PC-9 (cell line): Measurements from ENCODE around the gene PLXNC1. TPM values are rescaled to one million over a fixed set of nuclear protein-coding genes. Genes with fewer than 3 reads are reported as not detected.

Experiments
- BruUV-seq: library from RNA; stranded (reverse); fragments of 400-500 nt; replicated peaks from 2 replicates; lab custom pipeline; 2021; lab: Mats Ljungman, UMichigan
- CTCF ChIA-PET: fragments of 300-600 bp; sonication (Branson Sonifier 250); formaldehyde crosslinking; loops from one replicate; lab custom pipeline; 2022; ENCODE audit warnings: antibody characterized with exemption; lab: Charles Lee
- POLR2A ChIA-PET: fragments of 300-600 bp; sonication (Branson Sonifier 250); formaldehyde crosslinking; loops from one replicate; lab custom pipeline; 2022; ENCODE audit warnings: antibody characterized with exemption; ENCODE audit not compliant: unreplicated experiment; lab: Charles Lee
- DNase-seq, 2 experiments: peaks; one replicate each; pipeline versions ENCODE4 v3.0.0 to v3.0.0-alpha.2; 2015 to 2022; ENCODE audit warnings: mixed read lengths in 1 of 2
- H2AFZ ChIP-seq: fragments of 200-600 bp; sonication (generic); 2 replicates; pipeline ENCODE4 v1.8.1; 2017; ENCODE audit warnings: antibody characterized with exemption
- H3F3A ChIP-seq: fragments of 200-600 bp; sonication (generic); 2 replicates; pipeline ENCODE4 v1.8.1; 2017; ENCODE audit warnings: antibody characterized with exemption, mild to moderate bottlenecking, low read depth; ENCODE audit not compliant: insufficient read depth
- H3K27ac ChIP-seq: fragments of 200-600 bp; sonication (generic); 2 replicates; pipeline ENCODE4 v1.6.1; 2016; ENCODE audit warnings: mixed run types
- H3K27me3 ChIP-seq: fragments of 200-600 bp; sonication (generic); 2 replicates; pipeline ENCODE4 v1.6.1; 2016; ENCODE audit warnings: low read depth, mixed run types; ENCODE audit not compliant: insufficient read depth
- H3K36me3 ChIP-seq: fragments of 200-600 bp; sonication (generic); 2 replicates; pipeline ENCODE4 v1.6.1; 2016; ENCODE audit warnings: low read depth, mixed run types
- H3K4me1 ChIP-seq: fragments of 200-600 bp; sonication (generic); replicated peaks from 2 replicates; pipeline ENCODE4 v1.6.1; 2016; ENCODE audit warnings: mixed run types; ENCODE audit not compliant: insufficient read depth
- H3K4me2 ChIP-seq: fragments of 200-600 bp; sonication (generic); 2 replicates; pipeline ENCODE4 v1.6.1; 2017; ENCODE audit warnings: mixed run types
- H3K4me3 ChIP-seq: fragments of 200-600 bp; sonication (generic); 2 replicates; pipeline ENCODE4 v1.6.1; 2016; ENCODE audit warnings: mixed run types
- H3K79me2 ChIP-seq: fragments of 200-600 bp; sonication (generic); 2 replicates; pipeline ENCODE4 v1.6.1; 2017; ENCODE audit warnings: low read depth, mixed run types
- H3K9me2 ChIP-seq: fragments of 200-600 bp; sonication (generic); 2 replicates; pipeline ENCODE4 v1.8.1; 2017; ENCODE audit warnings: mild to moderate bottlenecking; ENCODE audit not compliant: insufficient read depth
- H3K9me3 ChIP-seq: fragments of 200-600 bp; sonication (generic); 2 replicates; pipeline ENCODE4 v1.8.1; 2016; ENCODE audit warnings: low read depth; ENCODE audit not compliant: insufficient read depth
- H4K20me1 ChIP-seq: fragments of 200-600 bp; sonication (generic); 2 replicates; pipeline ENCODE4 v1.8.1; 2017; ENCODE audit not compliant: insufficient read depth
- EZH2 ChIP-seq: fragments of 200-600 bp; sonication (generic); IDR thresholded peaks from 2 replicates; pipeline ENCODE4 v1.8.0; 2017; ENCODE audit warnings: antibody characterized with exemption, low read depth
- intact Hi-C: fragments of 100-400 bp; cut with micrococcal nuclease; formaldehyde crosslinking; loops from one replicate; pipeline ENCODE4 v1.10.0; 2022; ENCODE audit not compliant: unreplicated experiment
- total RNA-seq: library from RNA; stranded (reverse); gene quantifications from 2 replicates; pipeline ENCODE4 v1.2.3, GENCODE V29; 2021
- TF ChIP-seq, protein P1 (sequence below): fragments of 200-600 bp; sonication (generic); conservative IDR thresholded peaks from 2 replicates; pipeline ENCODE4 v1.6.1; 2017; ENCODE audit warnings: mixed run types, antibody characterized with exemption, mild to moderate bottlenecking, moderate library complexity

Gene PLXNC1
- total RNA-seq, 1 experiment from 2014 or later: 2.3 TPM

DNA sequence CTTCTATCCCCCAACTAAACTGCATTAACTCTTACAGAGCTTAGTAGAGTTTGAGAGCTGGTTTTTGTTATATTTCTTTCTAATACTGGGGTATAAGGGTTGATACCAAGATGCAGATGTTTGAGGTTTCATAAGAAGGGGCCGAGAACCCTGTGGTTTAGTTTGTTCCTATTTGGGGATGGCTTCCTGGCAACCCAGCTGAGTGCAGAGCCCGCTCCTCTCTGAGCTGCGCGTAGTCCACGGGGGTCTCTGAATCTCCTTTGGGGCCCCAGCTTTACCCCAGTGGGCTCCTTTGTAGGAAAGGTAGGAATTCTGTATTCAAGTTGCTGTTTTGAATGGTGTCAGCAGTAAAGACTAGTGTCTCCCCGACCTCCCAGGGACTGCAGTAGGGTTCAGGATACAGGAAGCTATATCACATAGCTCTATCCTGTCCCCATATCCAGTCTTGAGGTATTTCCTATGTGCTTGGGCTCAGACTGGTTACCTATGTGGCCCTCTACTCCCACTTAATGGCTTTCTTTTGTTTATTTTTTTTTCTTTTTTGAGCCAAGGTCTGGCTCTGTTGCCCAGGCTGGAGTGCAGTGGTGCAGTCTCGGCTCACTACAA lies 25.4 kb downstream of the PLXNC1 start:
- Histone ChIP-seq H3K9me3 (no peaks in the 10 kb centered on the region), H3K4me3 (no peak overlapping the region), H3K27me3 (peaks cover 30% of the 10 kb centered on the region), H3K36me3 (no peaks in the 10 kb centered on the region), H3K9me2 (no peaks in the 10 kb centered on the region), H3K4me1 (0 out of 2 replicates have a peak, but pooled peaks cover 4% of the 10 kb centered on the region), H2AFZ (no peak overlapping the region), H3K4me2 (no peak overlapping the region), H4K20me1 (no peaks in the 10 kb centered on the region), H3K27ac (no peak overlapping the region), H3F3A (no peaks in the 10 kb centered on the region), H3K79me2 (no peaks in the 10 kb centered on the region)
- no peak for DNase-seq
- TF ChIP-seq EZH2: no peak
- TF ChIP-seq, protein P1, sequence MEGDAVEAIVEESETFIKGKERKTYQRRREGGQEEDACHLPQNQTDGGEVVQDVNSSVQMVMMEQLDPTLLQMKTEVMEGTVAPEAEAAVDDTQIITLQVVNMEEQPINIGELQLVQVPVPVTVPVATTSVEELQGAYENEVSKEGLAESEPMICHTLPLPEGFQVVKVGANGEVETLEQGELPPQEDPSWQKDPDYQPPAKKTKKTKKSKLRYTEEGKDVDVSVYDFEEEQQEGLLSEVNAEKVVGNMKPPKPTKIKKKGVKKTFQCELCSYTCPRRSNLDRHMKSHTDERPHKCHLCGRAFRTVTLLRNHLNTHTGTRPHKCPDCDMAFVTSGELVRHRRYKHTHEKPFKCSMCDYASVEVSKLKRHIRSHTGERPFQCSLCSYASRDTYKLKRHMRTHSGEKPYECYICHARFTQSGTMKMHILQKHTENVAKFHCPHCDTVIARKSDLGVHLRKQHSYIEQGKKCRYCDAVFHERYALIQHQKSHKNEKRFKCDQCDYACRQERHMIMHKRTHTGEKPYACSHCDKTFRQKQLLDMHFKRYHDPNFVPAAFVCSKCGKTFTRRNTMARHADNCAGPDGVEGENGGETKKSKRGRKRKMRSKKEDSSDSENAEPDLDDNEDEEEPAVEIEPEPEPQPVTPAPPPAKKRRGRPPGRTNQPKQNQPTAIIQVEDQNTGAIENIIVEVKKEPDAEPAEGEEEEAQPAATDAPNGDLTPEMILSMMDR: no peak
- ChIA-PET CTCF (no interaction called here), POLR2A (interaction anchor here (0.5 kb wide), 1 partner anchor 9 kb away, joined by 7 read pairs; no protein-coding TSS in a partner anchor)
- intact Hi-C loops: no loop called here
- no TSS peak for BruUV-seq

DNA sequence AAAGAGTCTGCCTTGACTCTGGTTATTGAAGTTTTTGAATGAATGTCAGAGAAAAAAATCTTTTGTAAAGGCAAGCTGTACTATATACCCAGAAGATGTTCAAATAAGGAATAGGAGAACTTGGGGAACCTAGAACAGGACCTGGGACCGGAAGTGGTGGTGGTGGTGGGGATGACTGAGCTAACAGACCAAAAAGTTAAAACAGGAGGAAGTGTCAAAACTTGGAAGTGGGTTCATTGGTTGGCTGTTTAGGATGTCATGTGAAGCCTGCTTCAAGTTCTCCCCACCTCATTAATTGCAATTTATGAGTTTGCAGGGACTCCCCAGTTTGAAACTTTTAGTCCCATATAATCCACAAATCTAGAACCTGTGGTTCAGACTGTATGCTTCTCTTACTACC lies 26.2 kb downstream of the PLXNC1 start:
- H3K4me2 ChIP-seq: no peak overlapping the region
- H3K27me3 ChIP-seq: peaks cover 22% of the 10 kb centered on the region
- no peak overlapping the region for H2AFZ ChIP-seq
- H3K9me2 ChIP-seq: no peaks in the 10 kb centered on the region
- H3K4me1 ChIP-seq: 0 out of 2 replicates have a peak, but pooled peaks cover 4% of the 10 kb centered on the region
- H3F3A ChIP-seq: no peaks in the 10 kb centered on the region
- DNase-seq: no peak
- H3K27ac ChIP-seq: no peak overlapping the region
- H3K4me3 ChIP-seq: no peak overlapping the region
- ChIA-PET POLR2A (no interaction called here), CTCF (no interaction called here)
- TF ChIP-seq EZH2: no peak
- TF ChIP-seq, protein P1: no peak
- no TSS peak for BruUV-seq
- no peaks in the 10 kb centered on the region for H3K36me3 ChIP-seq
- no peaks in the 10 kb centered on the region for H4K20me1 ChIP-seq
- no peaks in the 10 kb centered on the region for H3K79me2 ChIP-seq
- intact Hi-C loops: no loop called here
- H3K9me3 ChIP-seq: no peaks in the 10 kb centered on the region

- Histone ChIP-seq H3K9me3 (no peaks in the 10 kb centered on the region), H3K27ac (no peak overlapping the region), H3K79me2 (no peaks in the 10 kb centered on the region), H3K9me2 (no peaks in the 10 kb centered on the region), H3K4me2 (peak overlapping the region; percentile 8; the same call in 1 of the 2 replicates), H3K4me1 (0 out of 2 replicates have a peak, but pooled peaks cover 4% of the 10 kb centered on the region), H3K36me3 (no peaks in the 10 kb centered on the region), H2AFZ (no peak overlapping the region), H4K20me1 (no peaks in the 10 kb centered on the region), H3F3A (no peaks in the 10 kb centered on the region), H3K4me3 (no peak overlapping the region), H3K27me3 (peaks cover 13% of the 10 kb centered on the region; the same call in 1 of the 2 replicates)
- BruUV-seq: no TSS peak
- intact Hi-C loops: no loop called here
- no peak for DNase-seq
- POLR2A ChIA-PET: no interaction called here
- TF ChIP-seq EZH2: no peak
- TF ChIP-seq, protein P1: no peak
- CTCF ChIA-PET: no interaction called here
These were observed 27.6 kb downstream of the PLXNC1 start for GRCh38 chr12:94175763-94176668.
